Caco-2 (cell line): ENCODE results near the gene A1BG. TPM values are rescaled to one million over a fixed set of nuclear protein-coding genes. Genes with fewer than 3 reads are reported as not detected.

Experiments used
- BruUV-seq: library from RNA; stranded (reverse); fragments of 400-500 nt; replicated peaks from 2 replicates; lab custom pipeline; 2021; lab: Mats Ljungman, UMichigan
- CTCF ChIA-PET: fragments of 300-600 bp; sonication (Branson Sonifier 250); formaldehyde crosslinking; loops from one replicate; lab custom pipeline; 2022; ENCODE audit warnings: antibody characterized with exemption; lab: Charles Lee
- POLR2A ChIA-PET: fragments of 300-600 bp; sonication (Branson Sonifier 250); formaldehyde crosslinking; loops from one replicate; lab custom pipeline; 2022; ENCODE audit warnings: antibody characterized with exemption; lab: Charles Lee
- DNase-seq, 2 experiments: peaks; one replicate each; pipeline versions ENCODE4 v3.0.0 to v3.0.0-alpha.2; 2020 to 2022
- H3K27me3 ChIP-seq: replicated peaks from 2 replicates; pipeline ENCODE4 v1.6.0; 2011; ENCODE audit warnings: low read length; ENCODE audit not compliant: control insufficient read depth, insufficient read depth
- H3K36me3 ChIP-seq: 2 replicates; pipeline ENCODE4 v1.5.1; 2011; ENCODE audit warnings: low read length; ENCODE audit not compliant: control insufficient read depth, insufficient read depth
- H3K4me1 ChIP-seq: fragments of 250-450 bp; sonication (Bioruptor Pico); 2 replicates; pipeline ENCODE4 v1.5.1; 2020; ENCODE audit warnings: mild to moderate bottlenecking
- H3K4me3 ChIP-seq: 2 replicates; pipeline ENCODE4 v1.5.1; 2011; ENCODE audit warnings: low read depth, mild to moderate bottlenecking, control low read depth, low read length
- H3K9me3 ChIP-seq: fragments of 250-450 bp; sonication (Bioruptor Pico); 2 replicates; pipeline ENCODE4 v1.5.1; 2020; ENCODE audit warnings: mild to moderate bottlenecking, moderate library complexity
- H3K27ac Mint-ChIP-seq: one replicate; pipeline ENCODE4 v1.8.0; 2022; ENCODE audit warnings: mixed read lengths; ENCODE audit not compliant: unreplicated experiment
- H3K27me3 Mint-ChIP-seq: one replicate; pipeline ENCODE4 v1.8.0; 2022; ENCODE audit warnings: mixed read lengths; ENCODE audit not compliant: insufficient read depth, unreplicated experiment
- H3K36me3 Mint-ChIP-seq: one replicate; pipeline ENCODE4 v1.8.0; 2022; ENCODE audit warnings: mild to moderate bottlenecking, mixed read lengths; ENCODE audit not compliant: insufficient read depth, unreplicated experiment
- H3K4me1 Mint-ChIP-seq: one replicate; pipeline ENCODE4 v1.8.0; 2022; ENCODE audit warnings: low read depth, mixed read lengths; ENCODE audit not compliant: unreplicated experiment
- H3K4me3 Mint-ChIP-seq: one replicate; pipeline ENCODE4 v1.8.0; 2022; ENCODE audit warnings: mild to moderate bottlenecking, moderate library complexity, mixed read lengths; ENCODE audit not compliant: unreplicated experiment
- H3K9me3 Mint-ChIP-seq: one replicate; pipeline ENCODE4 v1.8.0; 2022; ENCODE audit warnings: mixed read lengths; ENCODE audit not compliant: unreplicated experiment
- CTCF ChIP-seq, 2 experiments: fragments of 200-600 bp in 1 of 2; IDR thresholded peaks; 1 replicate in 1 of 2; 2 replicates in 1 of 2; pipeline versions ENCODE4 v1.5.1 to v1.8.0; 2011 to 2022; ENCODE audit warnings: antibody characterized with exemption in 1 of 2, control low read depth in 1 of 2, inconsistent platforms in 1 of 2, low read depth in 1 of 2, low read length in 1 of 2, mild to moderate bottlenecking in 1 of 2, moderate library complexity in 1 of 2; ENCODE audit not compliant: insufficient read depth in 1 of 2, severe bottlenecking in 1 of 2, unreplicated experiment in 1 of 2
- intact Hi-C: fragments of 100-400 bp; cut with micrococcal nuclease; formaldehyde crosslinking; loops from one replicate; pipeline ENCODE4 v1.10.0; 2022; ENCODE audit not compliant: unreplicated experiment
- microRNA-seq: library from miRNA; unstranded; fragments of <30 nt; microRNA quantifications from one replicate; pipeline ENCODE4 v1.2.0, GENCODE V29; 2022
- total RNA-seq: library from RNA; stranded (reverse); gene quantifications from 2 replicates; pipeline ENCODE4 v1.2.3, GENCODE V29; 2022

Gene A1BG
- total RNA-seq, 1 experiment from 2014 or later: 2.8 TPM

- Histone ChIP-seq H3K4me1 (peaks cover 7% of the 10 kb centered on the region), H3K36me3 (peaks cover 3% of the 10 kb centered on the region; the same call in 1 of the 2 replicates), H3K4me3 (no peak overlapping the region), H3K27me3 (no peaks in the 10 kb centered on the region), H3K9me3 (no peaks in the 10 kb centered on the region)
- TF ChIP-seq CTCF (IDR thresholded peaks at IDR 0.05; ENCODE audit: insufficient read depth in 1 of 2, low read depth in 1 of 2, low read length in 1 of 2, severe bottlenecking in 1 of 2, unreplicated experiment in 1 of 2): no peak
- intact Hi-C loops: loop anchor here (10.0 kb wide), 1 partner anchor 76 kb away; the partner anchor contains the start of gene ZNF544
- Mint-ChIP-seq H3K36me3 (peaks cover 62% of the 10 kb centered on the region), H3K27me3 (no peaks in the 10 kb centered on the region), H3K27ac (no peak overlapping the region), H3K9me3 (no peaks in the 10 kb centered on the region), H3K4me1 (peaks cover 8% of the 10 kb centered on the region), H3K4me3 (no peak overlapping the region)
- BruUV-seq: no TSS peak
- no peak for DNase-seq
- ChIA-PET CTCF (no interaction called here), POLR2A (interaction anchor here (0.5 kb wide), 1 partner anchor 26 kb away, joined by 3 read pairs; no protein-coding TSS in a partner anchor)
These were observed 52.7 kb downstream of the A1BG start for GRCh38 chr19:58300620-58301019.

- H3K36me3 Mint-ChIP-seq: peaks cover 91% of the 10 kb centered on the region
These were observed 57.2 kb downstream of the A1BG start for GRCh38 chr19:58296104-58296503.

More at GRCh38 chr19:58296104-58296503, 57.2 kb downstream of the A1BG start:
- Histone ChIP-seq H3K27me3 (no peaks in the 10 kb centered on the region), H3K36me3 (peaks cover 21% of the 10 kb centered on the region), H3K4me3 (no peak overlapping the region), H3K9me3 (peaks cover 19% of the 10 kb centered on the region), H3K4me1 (no peaks in the 10 kb centered on the region)
- ChIA-PET CTCF (no interaction called here), POLR2A (no interaction called here)
- no TSS peak for BruUV-seq
- Mint-ChIP-seq H3K27me3 (no peaks in the 10 kb centered on the region), H3K4me1 (no peaks in the 10 kb centered on the region), H3K4me3 (no peak overlapping the region), H3K27ac (no peak overlapping the region), H3K9me3 (peaks cover 34% of the 10 kb centered on the region)
- TF ChIP-seq CTCF (IDR thresholded peaks at IDR 0.05; ENCODE audit: insufficient read depth in 1 of 2, low read depth in 1 of 2, low read length in 1 of 2, severe bottlenecking in 1 of 2, unreplicated experiment in 1 of 2): no peak
- intact Hi-C loops: no loop called here
- DNase-seq: no peak

Small RNAs within 50 kb of the gene (microRNA-seq; reads per million reads assigned to microRNA genes)
- gene MIR4754 (0.93 reads per million), gene MIR6806 (not detected)

Other genes starting within 250 kb of the A1BG start
- gene ZNF329, start 202.7 kb downstream of the A1BG start, total RNA-seq: 4.4 and 5.4 TPM in 2 replicates
- 19.9 and 21.6 TPM in 2 replicates for gene ZNF274, start 170.4 kb downstream of the A1BG start, total RNA-seq
- gene ZNF544, start 124.6 kb downstream of the A1BG start, total RNA-seq: 48.7 and 53.8 TPM in 2 replicates
- gene ZNF8, start 74.5 kb downstream of the A1BG start, total RNA-seq: 8.4 and 8.5 TPM in 2 replicates
- 61.3 and 66.1 TPM in 2 replicates for gene ERVK3-1, start 48.1 kb downstream of the A1BG start, total RNA-seq
- gene ZSCAN22, start 26.5 kb downstream of the A1BG start, total RNA-seq: 4.0 and 4.3 TPM in 2 replicates
- gene ZNF497, start 9.3 kb upstream of the A1BG start, total RNA-seq: 1.6 and 1.7 TPM in 2 replicates
- 2.2 and 2.3 TPM in 2 replicates for gene ZNF837, start 27.5 kb upstream of the A1BG start, total RNA-seq
- gene RPS5, start 33.8 kb upstream of the A1BG start, total RNA-seq: 1,436 and 1,611 TPM in 2 replicates
- 0.73 and 1.3 TPM in 2 replicates for gene RNF225, start 42.2 kb upstream of the A1BG start, total RNA-seq
- gene ZNF584, start 55.2 kb upstream of the A1BG start, total RNA-seq: 4.9 and 5.7 TPM in 2 replicates
- not detected in 2 replicates for gene ZNF132, start 86.7 kb upstream of the A1BG start, total RNA-seq
- 4.6 and 6.8 TPM in 2 replicates for gene ZNF324B, start 98.1 kb upstream of the A1BG start, total RNA-seq
- 9.8 and 10.6 TPM in 2 replicates for gene ZNF324, start 113.6 kb upstream of the A1BG start, total RNA-seq
- gene ZNF446, start 122.9 kb upstream of the A1BG start, total RNA-seq: 8.6 and 9.7 TPM in 2 replicates
- gene SLC27A5, start 158.5 kb upstream of the A1BG start, total RNA-seq: 10.3 and 12.5 TPM in 2 replicates
- 14.6 and 14.8 TPM in 2 replicates for gene ZBTB45, start 166.3 kb upstream of the A1BG start, total RNA-seq
- 837 and 863 TPM in 2 replicates for gene TRIM28, start 190.6 kb upstream of the A1BG start, total RNA-seq
- gene CHMP2A, start 201.6 kb upstream of the A1BG start, total RNA-seq: 110 and 112 TPM in 2 replicates
- 133 and 139 TPM in 2 replicates for gene UBE2M, start 205.1 kb upstream of the A1BG start, total RNA-seq
- 20.4 and 25.6 TPM in 2 replicates for gene MZF1, start 219.8 kb upstream of the A1BG start, total RNA-seq